Lower leg skin (tissue), 4 donors: ENCODE data around the gene BUD31. TPM values are rescaled to one million over a fixed set of nuclear protein-coding genes. Genes with fewer than 3 reads are reported as not detected.

Source experiments
- DNase-seq, 2 donors: peaks; one replicate each; pipeline ENCODE4 v3.0.0-alpha.2; 2019; ENCODE audit warnings: low spot score in 2 of 2
- H3K4me3 ChIP-seq: fragments of 200-600 bp; sonication (generic); 2 replicates; pipeline ENCODE4 v1.5.1; 2017; ENCODE audit warnings: mild to moderate bottlenecking, low read depth; ENCODE audit not compliant: poor library complexity, severe bottlenecking
- POLR2A ChIP-seq, 2 donors: fragments of 450-650 bp; IDR thresholded peaks; one replicate each; pipeline ENCODE4 v1.6.1; 2016 to 2017; ENCODE audit warnings: antibody characterized with exemption in 2 of 2, mild to moderate bottlenecking in 1 of 2, moderate library complexity in 1 of 2
- WGBS, 2 donors: methylation state at CpG; one replicate each; pipeline ENCODE4 v1.1.5; 2018; 5-methylcytosine and 5-hydroxymethylcytosine counted together
- intact Hi-C: fragments of 100-400 bp; cut with DNase I; formaldehyde crosslinking; loops from one replicate; pipeline ENCODE4 v1.15.0; 2023; ENCODE audit warnings: low total_unique reads
- total RNA-seq, 4 donors: library from RNA; depleted of rRNA; stranded (reverse); fragments of >200 nt; gene quantifications; one replicate each; pipeline ENCODE4 v1.1.0, GENCODE V29; 2016
- TF ChIP-seq, protein P1 (sequence below), 3 donors: fragments of 450-650 bp; IDR thresholded peaks; one replicate each; pipeline ENCODE4 v1.5.1; 2016; ENCODE audit warnings: antibody characterized with exemption in 3 of 3, mild to moderate bottlenecking in 3 of 3, moderate library complexity in 2 of 3

Gene BUD31
- total RNA-seq, 4 donors from 2014 or later, result 48.2 to 71.0 (median 58.5) TPM

DNA sequence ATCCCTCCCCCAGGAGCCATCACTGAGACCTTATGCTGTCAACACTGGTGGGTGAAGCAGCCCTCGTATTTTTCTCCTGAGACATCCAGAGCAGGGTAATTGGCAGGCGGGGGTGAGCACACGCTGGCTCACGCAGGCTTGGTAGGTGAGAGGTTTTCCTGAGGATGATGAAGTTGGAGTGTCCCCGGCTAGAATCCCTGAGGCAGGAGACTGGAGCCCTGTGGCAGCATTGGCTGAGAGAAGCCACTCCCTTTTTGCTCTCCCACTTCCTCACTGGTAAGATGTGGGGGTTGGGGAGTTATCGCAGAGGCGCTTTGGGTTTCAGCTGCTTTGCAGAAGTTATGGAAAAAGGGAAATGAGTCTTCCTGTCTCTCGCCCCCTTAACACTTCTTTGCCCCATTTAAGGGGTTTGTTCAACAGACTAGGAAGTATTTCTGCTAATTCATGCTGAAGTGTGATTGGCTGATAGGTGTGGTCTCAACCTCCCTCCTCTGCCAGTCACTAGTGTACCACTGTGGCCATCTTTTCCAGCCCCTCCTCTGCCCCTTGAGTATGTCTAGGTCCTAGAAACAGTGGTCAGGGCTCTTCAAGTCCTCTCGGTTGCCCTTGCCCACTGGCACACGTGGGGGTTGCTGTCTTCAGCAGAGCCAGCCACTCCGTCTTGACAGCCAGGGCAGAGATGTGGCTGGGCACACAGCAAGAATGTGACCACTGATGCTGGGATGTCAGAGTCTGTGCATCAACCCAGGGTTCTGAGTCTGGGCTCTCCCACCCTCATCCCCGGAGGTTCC lies 28.5 kb upstream of the BUD31 start:
- WGBS, 2 donors, result 33 to 37% methylated on average over 11 to 12 of the region's 12 CpGs
- H3K4me3 ChIP-seq, result no peak overlapping the region
- TF ChIP-seq, protein P1, sequence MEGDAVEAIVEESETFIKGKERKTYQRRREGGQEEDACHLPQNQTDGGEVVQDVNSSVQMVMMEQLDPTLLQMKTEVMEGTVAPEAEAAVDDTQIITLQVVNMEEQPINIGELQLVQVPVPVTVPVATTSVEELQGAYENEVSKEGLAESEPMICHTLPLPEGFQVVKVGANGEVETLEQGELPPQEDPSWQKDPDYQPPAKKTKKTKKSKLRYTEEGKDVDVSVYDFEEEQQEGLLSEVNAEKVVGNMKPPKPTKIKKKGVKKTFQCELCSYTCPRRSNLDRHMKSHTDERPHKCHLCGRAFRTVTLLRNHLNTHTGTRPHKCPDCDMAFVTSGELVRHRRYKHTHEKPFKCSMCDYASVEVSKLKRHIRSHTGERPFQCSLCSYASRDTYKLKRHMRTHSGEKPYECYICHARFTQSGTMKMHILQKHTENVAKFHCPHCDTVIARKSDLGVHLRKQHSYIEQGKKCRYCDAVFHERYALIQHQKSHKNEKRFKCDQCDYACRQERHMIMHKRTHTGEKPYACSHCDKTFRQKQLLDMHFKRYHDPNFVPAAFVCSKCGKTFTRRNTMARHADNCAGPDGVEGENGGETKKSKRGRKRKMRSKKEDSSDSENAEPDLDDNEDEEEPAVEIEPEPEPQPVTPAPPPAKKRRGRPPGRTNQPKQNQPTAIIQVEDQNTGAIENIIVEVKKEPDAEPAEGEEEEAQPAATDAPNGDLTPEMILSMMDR (IDR thresholded peaks at IDR 0.05), result no peak
- no peak for TF ChIP-seq POLR2A (IDR thresholded peaks at IDR 0.05)
- DNase-seq, result peak in 1 of 2 donors; percentile 47
- intact Hi-C loops, result no loop called here

DNA sequence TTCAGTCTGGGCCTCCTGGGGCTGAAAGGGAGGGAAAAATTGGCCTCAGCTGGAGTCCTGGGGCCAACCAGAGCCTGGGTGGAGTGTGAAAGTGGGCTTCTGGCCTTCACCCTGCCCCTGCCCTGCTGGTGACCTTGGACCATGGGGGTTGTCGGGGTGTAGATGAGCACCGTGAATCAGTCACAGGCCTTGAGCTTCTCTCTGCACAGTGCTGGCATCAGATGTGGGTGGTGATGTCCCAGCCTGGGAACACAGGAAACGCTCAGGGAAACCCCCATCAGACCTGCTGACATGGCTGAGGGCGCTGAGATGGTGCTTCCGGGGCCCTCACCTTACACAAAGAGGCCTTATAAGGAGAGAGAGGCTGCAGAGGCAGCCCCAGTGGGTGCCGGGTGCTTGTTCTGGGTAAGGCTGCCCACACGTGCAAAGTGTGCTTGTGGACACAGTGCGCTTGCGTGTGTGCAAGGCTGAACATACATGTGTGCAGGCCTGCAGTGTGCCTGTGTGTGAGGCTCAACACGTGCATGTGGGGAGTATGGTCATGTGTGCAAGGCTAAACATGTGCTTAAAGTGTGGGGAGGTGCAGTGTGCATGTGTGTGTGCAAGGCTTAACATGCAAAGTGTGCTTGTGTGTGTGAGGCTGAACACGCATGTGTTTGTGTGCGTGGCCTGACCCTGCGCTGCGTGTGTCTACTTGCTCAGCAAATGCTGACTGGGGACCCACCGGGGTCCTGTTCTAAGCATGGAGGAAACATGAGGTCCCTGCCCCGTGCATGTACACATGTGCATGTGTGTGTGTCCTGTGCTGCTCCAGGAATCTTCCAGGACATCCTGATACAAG lies 27.7 kb upstream of the BUD31 start:
- no peak overlapping the region for H3K4me3 ChIP-seq

DNA sequence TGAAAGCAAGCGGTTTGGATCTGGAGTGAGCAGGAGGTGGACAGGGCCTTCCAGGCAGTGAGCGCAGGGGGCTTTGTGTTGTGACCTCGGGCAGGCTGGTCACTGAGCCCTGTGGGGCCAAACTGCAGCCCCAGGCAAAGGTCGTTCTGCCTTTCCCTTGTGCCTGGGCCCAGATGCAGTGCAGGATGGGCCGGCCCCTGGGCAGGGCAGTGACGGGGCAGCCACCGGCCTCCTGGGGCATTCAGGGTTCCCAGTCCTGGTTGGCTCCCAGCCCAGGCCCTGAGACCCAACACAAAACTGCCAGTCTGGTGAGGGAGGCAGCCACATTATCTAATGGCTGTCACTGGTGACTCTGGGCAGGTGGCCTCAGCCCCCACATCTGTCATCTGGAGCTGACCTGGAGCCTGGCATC lies 27.1 kb upstream of the BUD31 start:
- TF ChIP-seq, protein P1 (IDR thresholded peaks at IDR 0.05), result no peak
- no peak for TF ChIP-seq POLR2A (IDR thresholded peaks at IDR 0.05)
- intact Hi-C loops, result no loop called here
- H3K4me3 ChIP-seq, result no peak overlapping the region
- 57 to 75% methylated on average over 6 to 7 of the region's 7 CpGs for WGBS, 2 donors
- no peak for DNase-seq

More for the DNA sequence above, 27.7 kb upstream of the BUD31 start:
- peak in 1 of 2 donors; percentile 42 for DNase-seq
- TF ChIP-seq, protein P1 (IDR thresholded peaks at IDR 0.05), result no peak
- no peak for TF ChIP-seq POLR2A (IDR thresholded peaks at IDR 0.05)
- intact Hi-C loops, result no loop called here
- 62 to 64% methylated on average over 15 to 16 of the region's 16 CpGs for WGBS, 2 donors

DNA sequence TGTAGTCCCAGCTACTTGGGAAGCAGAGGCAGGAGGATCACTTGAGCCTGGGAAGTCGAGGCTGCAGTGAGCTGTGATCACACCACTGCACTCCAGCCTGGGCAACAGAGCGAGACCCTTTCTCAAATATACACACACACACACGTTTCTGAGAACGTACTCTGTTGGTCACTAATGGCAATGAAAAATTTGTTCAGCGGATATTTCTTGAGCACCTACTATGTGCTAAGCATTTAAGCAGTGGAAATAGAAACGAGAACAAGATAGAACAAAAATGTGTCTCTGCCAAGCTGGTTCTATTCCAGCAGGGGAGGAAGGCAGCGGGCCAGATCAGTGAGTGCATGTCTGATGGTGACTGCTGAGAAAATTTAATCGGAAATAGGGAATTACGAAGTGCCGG lies 25.6 kb upstream of the BUD31 start:
- WGBS, 2 donors, result 88 to 94% methylated on average over 10 of the region's 10 CpGs
- H3K4me3 ChIP-seq, result no peak overlapping the region
- intact Hi-C loops, result no loop called here
- TF ChIP-seq, protein P1 (IDR thresholded peaks at IDR 0.05), result no peak
- TF ChIP-seq POLR2A (IDR thresholded peaks at IDR 0.05), result no peak
- no peak for DNase-seq

DNA sequence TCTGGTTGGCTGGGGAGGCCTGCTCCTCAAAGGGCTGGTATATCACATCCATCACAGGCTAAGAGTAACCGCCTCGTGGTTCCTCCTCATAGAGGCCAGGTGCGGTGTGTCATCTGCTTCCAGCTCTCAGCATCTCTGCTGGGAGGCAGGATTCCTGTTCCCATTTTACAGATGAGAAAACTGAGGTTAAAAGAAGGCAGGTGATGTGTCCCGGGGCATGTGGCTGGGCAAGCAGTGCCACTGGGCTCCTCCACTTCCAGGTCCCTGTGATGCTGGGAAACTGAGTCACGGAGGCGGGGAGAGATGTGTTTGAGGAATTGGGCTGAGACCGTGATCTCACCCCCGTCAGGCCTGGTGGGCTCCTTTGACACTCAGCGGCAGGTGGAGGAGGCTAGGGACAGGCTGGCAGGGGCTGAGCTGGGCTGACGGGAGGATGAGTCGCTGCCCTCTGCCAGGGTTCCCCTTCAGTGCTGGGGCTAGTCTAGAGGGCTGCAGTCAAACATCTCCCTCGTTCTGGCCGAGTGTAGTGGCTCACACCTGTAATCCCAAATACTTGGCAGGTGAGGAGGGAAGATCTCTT lies 24.9 kb upstream of the BUD31 start:
- intact Hi-C loops, result no loop called here
- DNase-seq, result no peak
- 89 to 92% methylated on average over 13 of the region's 13 CpGs for WGBS, 2 donors
- H3K4me3 ChIP-seq, result no peak overlapping the region
- TF ChIP-seq POLR2A (IDR thresholded peaks at IDR 0.05), result no peak
- TF ChIP-seq, protein P1 (IDR thresholded peaks at IDR 0.05), result no peak
